Measurements from ENCODE around the gene PICK1. TPM values are rescaled to one million over a fixed set of nuclear protein-coding genes. Genes with fewer than 3 reads are reported as not detected.

PICK1 gene
- total RNA-seq, 1 experiment from 2014 or later: 25.4 TPM

DNA sequence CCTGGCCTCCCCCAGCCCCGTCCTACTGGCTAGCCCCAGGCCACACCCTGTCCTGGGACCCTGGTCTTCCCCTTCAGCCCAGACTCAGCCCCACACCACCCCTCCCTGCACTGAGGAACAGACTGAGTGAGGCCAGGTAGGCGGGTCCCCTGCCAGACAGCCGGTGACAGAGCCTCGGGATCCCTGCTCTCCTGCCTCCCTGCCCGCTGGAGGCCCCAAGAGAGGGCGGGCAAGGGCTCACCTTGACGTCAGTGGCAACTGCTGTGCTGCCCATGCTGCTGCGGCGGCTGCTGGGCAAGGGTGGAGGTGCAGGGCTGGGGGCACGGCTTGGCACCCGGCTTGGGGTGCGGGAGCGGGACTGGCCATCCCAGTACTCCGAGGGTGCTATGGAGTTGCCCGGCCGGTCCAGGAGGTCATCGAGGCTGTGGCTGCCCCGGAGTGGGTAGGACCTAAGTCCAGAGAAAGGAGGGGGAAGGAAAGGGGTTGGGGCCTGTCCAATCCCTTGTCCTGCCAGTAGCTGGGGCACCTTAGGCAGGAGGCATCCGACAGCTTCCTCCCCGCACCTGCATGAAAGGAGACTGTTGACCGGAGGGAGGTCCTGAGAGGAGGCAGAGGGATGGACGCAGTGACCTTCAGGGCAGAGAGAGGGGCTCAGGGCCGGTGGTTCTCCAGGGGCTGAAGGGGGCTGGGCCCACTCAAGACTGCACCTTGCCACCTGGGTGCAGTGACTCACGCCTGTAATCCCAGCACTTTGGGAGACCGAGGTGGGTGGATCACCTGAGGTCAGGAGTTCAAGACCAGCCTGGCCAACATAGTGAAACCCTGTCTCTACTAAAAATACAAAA lies 29.0 kb downstream of the PICK1 start:
- DNase-seq (ENCODE audit: low read depth): no peak

DNA sequence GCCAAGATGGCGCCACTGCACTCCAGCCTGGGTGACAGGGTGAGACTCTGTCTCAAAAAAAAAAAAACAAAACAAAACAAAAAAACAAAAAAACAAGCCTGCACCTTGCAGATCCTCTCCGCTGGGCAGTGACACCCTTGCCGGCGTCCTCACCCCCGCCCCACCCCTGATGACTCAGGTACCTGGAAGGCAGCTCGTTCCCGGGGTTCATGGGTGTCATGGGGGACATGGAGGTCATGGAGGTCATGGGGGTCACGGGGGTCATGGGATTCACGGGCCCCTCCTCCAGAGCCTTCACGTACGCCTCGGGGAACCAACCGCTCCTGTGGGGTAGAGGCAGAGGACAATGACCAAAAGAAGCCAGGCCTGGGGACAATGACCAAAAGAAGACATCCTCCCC lies 29.7 kb downstream of the PICK1 start:
- no peak for DNase-seq (ENCODE audit: low read depth)

DNA sequence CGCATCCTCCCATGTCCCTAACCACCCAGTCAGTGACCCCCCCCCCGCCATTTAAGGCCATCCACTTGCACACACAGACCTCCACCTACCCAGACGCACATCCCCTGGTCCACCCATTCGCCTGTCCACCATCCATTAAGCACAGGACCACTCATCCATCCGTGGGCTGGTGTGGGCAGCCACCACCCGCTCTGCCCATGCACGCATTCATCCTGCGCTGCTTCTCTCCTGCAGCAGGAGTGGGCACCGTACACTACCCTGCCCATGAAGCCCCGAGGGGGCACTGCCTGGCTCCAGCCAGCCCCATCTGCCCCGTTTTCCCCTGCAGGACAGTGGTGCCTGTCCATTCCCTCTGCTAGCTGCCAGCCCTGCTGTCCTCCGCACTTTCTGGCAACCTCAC lies 30.7 kb downstream of the PICK1 start:
- DNase-seq (ENCODE audit: low read depth): no peak

DNA sequence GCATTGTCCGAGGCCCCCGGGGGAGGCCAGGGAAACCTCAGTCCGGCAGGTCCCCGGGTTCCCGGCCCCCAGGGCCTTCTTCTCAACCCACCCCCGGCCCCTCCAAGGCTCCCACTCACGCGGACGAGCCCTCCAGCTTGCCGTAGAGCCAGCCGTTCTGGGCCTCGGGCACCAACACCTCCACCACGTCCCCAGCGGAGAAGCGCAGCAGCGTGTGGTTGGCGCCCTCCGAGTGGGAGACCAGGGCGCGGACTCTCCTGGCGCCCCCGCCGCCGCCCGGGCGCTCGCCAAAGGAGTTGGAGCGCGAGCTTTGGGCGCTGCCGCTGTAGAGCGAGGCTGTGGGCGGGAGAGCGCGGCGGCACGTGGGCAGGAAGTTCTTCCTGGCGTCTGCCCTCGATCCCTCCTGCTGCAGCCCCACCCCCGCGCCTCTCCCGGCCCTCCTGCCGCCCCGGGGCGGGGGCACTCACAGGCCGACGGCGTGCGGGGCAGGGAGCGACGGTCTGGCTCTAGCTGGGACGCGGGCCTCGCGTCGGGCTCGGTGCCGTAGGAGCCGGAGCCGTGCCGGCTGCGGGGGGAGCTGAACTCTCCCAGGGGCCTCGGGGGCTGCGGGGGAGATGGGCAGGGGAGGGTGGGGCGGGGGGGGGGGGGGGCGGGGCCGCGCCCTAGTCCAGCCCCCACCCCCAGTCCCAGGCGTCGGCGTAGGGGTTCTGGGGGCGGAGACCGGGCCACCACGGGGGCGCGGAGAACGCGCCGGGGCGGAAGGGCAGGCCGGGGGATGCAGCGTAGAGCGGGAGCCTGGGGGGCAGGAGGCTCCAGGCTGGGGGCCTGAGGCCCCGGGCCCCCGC lies 31.6 kb downstream of the PICK1 start:
- DNase-seq (ENCODE audit: low read depth): no peak

DNA sequence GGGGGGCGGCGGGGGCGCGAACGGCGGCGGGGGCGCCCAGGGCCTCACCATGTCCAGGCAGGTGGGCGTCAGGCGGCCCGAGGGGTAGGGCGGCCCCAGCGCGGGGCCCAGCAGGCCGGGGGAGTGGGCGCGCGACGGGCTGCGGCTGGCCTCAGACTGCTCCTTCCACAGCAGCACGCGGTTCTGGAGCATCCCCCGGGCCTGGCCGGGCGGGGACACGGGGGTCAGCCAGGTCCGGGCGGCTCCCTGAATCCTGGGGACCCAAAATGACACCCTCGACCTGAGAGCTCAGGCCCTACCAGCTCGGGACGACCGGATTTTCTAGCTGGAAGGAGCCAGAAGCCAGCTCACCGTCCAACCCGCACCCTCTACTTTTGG lies 32.3 kb downstream of the PICK1 start:
- DNase-seq (ENCODE audit: low read depth): no peak

DNA sequence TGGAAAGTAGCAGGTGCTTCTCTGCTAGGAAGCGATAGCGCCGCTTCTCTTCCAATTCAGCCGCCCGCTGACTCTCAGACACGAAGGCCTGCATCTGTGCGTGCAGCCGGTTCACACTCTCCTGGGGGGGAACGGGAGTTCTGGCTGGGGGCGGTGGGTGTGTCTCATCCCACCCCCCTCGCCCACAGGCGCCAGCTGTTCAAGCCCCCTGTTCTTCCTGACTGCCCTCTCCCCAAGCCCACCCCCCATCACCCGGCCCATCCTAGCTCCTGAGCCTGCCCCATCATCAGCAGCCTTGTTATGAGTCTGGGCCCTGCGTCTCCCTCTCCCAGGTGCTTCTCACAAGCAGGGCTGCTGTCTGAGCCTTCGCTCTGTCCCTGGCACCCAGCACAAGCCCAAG lies 39.9 kb downstream of the PICK1 start:
- no peak for DNase-seq (ENCODE audit: low read depth)

DNA sequence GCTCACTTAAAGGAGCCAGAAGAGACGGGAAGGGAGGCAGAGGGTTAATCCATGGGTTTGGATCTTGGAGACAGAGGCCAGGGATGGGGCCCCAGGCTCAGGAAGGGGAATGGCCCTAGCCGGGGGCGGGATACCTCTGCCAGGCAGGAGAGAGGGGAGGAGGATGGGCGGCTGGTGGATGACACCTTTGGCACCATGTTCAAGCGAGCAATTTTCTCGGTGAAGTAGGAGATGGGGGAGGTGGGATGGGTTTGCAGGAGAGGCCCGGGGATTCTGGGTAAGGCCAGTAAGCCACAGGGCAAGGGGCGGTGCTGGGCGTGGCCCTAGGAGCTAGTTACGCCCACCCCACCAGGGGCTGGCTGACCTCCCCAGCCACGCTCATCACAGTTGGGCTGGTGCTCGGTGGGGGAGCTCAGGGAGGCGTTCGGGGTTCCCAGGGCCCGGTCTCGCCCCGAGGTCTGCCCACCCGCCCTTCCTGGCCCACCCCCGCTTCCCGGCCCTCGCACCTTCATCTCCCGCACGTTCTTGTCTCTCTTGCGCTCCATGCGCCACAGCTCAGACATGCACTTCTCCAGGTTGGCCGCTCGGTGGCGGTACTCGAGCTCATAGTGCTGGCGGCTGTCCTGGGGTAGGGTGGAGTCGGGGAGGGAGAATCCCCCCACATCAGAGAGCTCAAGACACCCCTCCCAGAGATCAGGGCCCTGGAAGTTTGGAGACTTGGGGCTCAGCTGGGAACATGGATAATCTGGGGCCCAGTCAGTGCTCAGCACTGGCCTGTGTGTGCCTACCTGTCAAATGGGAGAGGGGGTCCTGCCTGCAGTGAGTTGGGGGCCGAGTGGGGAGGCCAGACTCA lies 40.6 kb downstream of the PICK1 start:
- no peak for DNase-seq (ENCODE audit: low read depth)

DNA sequence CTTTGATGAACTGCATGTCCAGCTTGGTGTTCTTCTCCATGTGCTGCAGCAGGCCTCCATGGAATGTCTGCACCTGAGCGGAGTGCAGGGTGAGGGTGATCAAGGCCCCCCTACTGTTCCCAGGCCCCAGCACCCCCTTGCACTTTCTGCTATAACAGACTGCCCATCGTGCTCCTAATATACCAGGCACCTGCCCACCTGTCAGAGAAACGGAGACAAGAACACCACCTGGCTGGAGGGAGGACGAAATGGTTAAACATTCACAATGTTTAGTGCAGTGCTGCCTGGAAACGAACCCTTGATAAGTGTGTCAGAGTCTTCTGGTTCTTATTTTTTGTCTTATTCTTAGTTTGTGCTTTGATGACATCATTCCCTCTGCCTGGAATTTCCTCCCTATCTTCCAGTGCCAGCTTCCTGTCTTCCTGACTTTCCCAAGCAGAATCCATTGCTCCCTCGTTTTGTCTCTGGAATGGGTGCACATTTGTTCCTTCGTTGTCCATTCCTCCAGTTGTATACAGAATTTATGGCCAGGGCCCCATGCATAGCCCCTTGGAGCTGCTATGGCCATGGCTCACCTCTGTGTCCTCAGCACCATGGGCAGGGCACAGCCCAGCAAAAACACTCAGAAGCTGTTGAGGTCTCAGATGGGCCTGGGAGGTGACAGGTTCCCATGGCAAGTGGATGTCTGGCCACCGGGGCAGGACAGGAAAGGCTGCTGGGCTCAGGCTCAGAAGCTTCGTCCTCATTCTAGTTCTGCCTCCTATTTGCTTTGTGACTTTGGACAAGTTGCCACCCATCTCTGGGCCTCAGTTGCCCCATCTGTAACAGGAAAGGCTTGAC lies 41.4 kb downstream of the PICK1 start:
- peak; percentile 71 for DNase-seq (ENCODE audit: low read depth)

DNA sequence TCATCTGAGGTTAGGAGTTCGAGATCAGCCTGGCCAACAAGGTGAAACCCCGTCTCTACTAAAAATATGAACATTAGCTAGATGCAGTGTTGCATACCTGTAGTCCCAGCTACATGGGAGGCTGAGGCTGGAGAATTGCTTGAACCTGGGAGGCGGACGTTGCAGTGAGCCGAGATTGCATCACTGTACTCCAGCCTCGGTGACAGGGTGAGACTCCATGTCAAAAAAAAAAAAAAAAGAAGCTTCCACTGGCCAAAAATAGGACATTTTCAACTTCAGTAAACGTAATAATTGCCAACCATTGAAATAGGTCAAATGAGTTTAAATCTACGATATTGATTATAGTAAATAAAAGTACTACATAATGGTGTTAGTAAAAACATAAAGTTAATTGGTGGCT lies 46.4 kb downstream of the PICK1 start:
- no peak for DNase-seq (ENCODE audit: low read depth)

DNA sequence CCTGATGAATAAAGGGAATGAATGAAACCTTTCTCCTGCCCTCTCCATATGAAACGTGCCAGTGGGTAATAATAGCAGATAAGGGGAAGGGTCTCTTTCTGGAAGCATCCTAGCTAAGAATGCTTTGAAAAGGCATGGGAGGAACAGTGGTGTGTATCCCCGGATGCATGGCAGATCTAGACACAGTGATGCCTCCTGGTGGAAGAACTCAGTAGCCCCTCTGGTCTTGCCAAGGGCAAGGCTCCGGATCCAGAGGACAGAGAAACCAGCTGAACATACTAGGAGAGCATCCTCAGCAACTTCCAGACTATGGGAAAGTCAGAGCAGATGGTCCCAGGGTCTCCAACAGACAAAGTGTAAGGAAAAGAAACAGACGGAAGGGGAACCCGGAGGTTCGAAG lies 46.9 kb downstream of the PICK1 start:
- DNase-seq (ENCODE audit: low read depth): peak; percentile 19

DNA sequence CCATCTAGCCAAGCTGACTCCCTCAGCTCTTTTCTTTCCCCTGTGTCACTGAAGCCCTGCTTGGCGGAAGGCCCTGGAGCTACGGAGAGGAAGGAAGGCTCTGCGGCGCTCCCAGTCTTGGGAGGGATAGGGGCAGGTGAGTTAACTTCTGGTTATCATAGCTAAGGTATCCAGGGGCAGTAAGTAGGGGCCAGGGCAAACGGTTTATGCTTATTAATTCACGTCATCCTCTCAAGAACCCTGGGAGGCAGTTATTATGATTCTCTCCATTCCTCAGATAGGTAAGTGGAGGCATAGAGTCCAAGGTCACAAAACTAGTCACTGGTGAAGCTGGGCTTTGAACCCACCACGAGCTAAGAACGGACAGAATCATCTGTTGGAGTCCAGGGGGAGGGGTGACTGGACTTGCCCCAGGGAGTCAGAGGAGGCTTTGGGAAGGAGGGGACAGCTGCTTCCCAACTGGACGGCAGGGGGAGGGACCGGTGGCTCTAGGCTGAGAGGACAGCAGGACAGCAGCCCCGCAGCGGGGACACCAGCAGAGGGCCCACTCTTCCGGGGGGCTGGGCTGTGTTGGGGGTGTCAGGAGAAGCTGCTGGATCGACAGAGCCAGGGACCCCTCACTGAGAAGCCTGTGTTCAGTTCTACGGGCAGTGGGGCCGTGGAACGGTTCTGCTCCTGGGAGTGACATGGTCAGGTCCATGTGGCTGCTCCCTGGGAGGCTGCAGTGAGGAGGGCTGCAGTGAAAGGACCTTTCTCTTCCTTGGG lies 49.8 kb downstream of the PICK1 start:
- DNase-seq (ENCODE audit: low read depth): no peak

DNA sequence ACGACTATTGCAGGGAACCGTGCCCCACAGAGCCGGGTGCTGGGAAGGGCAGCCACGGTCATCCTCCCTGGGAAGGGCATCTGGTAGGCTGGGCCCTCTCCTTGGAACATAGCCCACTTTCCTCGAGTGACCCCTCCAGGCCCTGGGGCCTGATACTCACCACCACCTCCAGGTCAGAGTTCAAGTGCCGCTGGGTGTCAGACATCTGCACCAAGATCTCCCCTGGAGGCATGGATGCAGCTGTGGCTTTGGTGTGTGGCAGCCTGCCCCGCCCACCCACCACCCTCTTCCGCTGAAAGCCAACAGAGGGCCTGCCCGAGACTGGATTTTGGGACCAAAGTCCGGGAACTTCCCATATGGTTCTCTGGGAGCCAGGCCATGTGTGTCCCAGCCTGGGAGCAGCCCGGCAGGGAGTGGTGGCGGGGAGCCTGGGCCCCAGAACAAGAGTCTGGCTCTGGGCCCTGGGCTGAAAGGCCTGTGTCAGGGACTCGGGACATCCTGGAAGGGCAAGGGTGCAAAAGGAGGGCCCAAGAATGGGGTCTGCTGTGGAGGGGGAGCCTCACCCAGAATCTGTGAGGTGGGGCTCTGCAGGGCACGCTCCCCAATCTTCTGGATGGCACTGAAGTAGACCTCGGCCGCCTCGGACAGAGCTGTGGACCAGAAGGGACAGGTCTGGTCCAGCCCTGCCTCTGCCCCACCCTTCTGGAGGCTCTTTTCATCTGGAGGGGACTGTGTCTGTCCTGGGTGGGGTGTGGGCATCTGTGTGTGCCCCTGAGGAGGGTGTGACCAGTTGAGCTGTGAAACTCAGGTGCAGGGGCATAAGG lies 50.7 kb downstream of the PICK1 start:
- DNase-seq (ENCODE audit: low read depth): no peak

DNA sequence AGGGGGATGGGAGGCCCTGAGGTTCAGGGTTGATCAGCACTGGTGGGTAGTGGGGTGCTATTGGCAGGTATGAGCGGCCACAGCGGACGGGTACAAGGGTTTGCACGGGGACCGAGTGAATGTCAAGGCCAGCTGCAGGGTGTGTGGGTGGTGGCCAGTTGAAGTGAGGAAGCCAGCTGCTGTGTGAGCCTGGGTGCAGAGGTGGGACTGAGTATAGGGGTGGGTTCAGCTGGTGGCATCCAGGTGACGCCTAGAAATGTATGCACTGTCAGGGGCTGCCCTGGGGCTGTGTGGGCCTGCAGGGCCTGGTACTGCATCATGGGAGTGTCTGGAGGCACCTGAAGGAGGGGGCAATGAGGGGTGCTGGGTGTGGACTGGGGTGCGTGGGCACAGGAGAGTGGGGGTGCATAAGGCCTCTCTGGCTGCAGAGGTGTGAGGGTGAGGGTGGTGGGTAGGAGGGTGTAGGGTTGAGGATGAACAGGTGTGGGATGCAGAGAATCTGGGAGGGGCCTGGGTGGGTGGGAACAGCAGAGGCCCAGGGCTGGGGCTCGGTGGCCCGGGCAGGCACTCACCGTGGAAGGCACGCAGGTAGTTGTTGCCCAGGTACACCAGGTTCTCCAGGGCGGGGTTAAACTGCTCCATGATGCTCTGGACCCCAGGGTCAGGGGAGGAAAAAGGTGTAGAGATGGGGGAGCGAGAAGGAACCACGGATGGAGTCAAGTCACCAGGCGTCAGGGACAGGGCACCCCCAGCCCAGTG lies 51.5 kb downstream of the PICK1 start:
- DNase-seq (ENCODE audit: low read depth): no peak

DNA sequence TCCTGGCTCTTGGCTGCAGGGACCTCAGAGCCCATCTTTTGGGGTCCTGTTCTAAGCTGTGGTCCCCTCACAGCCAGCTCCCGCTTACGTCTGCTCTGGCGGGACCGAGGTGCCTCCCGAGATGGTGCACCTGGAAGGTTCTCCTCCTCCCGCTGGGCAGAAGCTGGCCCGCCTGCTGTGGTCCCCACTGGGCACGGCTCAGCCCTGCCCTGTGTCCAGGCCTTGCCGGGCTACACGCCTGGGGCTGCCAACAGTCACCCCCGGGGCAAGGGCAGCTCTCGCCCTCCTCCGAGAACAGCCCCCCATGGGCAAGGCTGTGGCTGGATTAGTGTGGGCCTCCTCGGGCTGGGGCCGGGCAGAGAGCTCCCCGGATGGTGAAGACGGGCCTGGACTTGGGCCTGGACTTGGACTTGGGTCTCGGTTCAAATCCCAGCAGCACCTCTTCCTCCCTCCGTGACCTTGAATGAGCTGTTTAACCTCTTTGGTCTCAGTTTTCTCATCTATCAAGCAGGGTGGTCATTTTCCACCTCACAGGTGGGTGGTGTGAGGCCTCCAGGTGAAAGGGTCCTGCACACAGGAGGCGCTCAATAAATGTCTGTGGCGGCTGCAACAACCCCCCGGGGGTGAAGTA lies 52.3 kb downstream of the PICK1 start:
- no peak for DNase-seq (ENCODE audit: low read depth)

DNA sequence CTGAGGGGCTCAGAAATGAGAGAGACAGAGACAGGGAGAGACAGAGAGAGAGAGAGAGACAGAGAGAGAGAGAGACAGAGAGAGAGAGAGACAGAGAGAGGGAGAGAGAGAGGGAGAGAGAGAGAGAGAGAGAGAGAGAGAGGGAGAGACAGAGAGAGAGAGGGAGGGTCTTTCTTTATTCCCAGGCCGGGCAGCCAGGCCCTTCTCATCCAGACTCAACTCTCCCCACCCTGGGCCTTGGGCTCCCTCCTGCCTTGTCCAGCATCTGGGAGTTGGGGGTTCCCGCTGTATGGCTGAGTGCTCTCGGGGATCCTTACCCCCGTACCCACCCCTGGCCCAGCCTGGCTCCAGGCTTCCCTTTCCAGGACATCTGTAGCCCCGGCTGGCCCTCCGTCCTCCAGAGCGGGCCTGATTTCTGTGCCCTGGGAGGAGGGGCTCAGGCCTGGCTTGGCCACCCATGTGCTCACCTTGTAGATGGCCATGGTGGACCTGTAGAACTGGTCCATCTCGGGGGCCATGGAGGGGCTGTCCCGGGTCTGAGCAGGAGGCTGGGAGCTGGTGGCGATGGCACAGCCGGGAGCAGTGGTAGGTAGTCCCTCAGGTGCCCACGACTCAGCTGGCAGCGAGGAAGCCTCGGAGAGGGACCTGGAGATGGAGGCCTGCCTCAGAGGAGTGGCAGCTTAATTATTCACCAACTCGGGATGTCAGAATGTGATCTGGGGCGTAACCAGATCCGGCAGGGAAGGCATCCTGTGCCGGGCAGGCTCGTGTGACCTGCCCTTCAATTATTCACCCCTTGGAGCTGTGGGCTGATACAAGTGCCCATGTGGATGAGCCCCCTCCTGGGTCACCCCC lies 53.0 kb downstream of the PICK1 start, which contains the start of gene BAIAP2L2:
Gene BAIAP2L2, minus strand, starts transcription at position 677 of the 855 bp plus-strand sequence. Its CDS starts 159 bp downstream, at position 518.
- DNase-seq (ENCODE audit: low read depth): no peak

All from HT1080 (cell line).